T-helper 17 cell (primary cell): ENCODE results near the gene KAZN. TPM values are rescaled to one million over a fixed set of nuclear protein-coding genes. Genes with fewer than 3 reads are reported as not detected.

ENCODE experiments used
- ATAC-seq: fragments of 150-1000 bp; cut with Tn5 transposase; 2 replicates; pipeline ENCODE4 v1.10.0; 2021; ENCODE audit warnings: mild to moderate bottlenecking, moderate library complexity
- DNase-seq, 3 donors: peaks; one replicate each; pipeline versions ENCODE4 v3.0.0 to v3.0.0-alpha.2; 2020 to 2021
- H3K9me3 ChIP-seq: one replicate; pipeline ENCODE4 v1.7.0; 2013; ENCODE audit warnings: low read length, mild to moderate bottlenecking; ENCODE audit not compliant: control insufficient read depth, poor library complexity, severe bottlenecking
- H3K27ac Mint-ChIP-seq: one replicate; pipeline ENCODE4 v1.8.0; 2022; ENCODE audit warnings: mild to moderate bottlenecking, moderate library complexity, mixed read lengths
- H3K27me3 Mint-ChIP-seq: one replicate; pipeline ENCODE4 v1.8.0; 2022; ENCODE audit warnings: mixed read lengths
- H3K36me3 Mint-ChIP-seq: one replicate; pipeline ENCODE4 v1.8.0; 2022; ENCODE audit warnings: low read depth, mixed read lengths
- H3K4me1 Mint-ChIP-seq: one replicate; pipeline ENCODE4 v1.8.0; 2022; ENCODE audit warnings: mild to moderate bottlenecking, mixed read lengths
- H3K4me3 Mint-ChIP-seq: one replicate; pipeline ENCODE4 v1.8.0; 2022; ENCODE audit warnings: mild to moderate bottlenecking, moderate library complexity, mixed read lengths
- total RNA-seq, 4 donors: library from RNA in 2 of 4; stranded (reverse) in 2 of 4; gene quantifications; one replicate each; pipeline ENCODE4 v1.2.3 and lab custom pipeline; 2022 to 2026

Gene KAZN
- total RNA-seq, 2 donors from 2014 or later: 0.10 to 0.62 TPM

DNA sequence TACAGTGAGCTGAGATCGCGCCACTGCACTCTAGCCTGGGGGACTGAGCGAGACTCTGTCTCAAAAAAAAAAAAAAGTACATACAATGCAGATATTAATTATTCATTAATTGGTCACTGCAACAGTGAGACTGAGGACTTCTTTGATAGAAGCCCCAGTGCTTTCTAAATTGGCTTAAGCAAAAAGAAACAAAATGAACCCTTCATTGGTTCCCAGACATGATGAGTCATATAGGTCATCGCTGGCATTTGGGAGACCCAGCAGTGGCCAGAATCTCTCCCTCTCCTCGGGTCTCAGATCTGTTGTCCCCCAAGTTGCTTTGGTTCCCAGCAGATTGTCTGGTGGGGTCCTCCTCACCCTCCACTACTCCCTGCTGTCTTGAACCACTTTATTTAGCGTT lies 144.9 kb downstream of the KAZN start:
- H3K4me1 Mint-ChIP-seq: no peaks in the 10 kb centered on the region
- peaks cover 58% of the 10 kb centered on the region for H3K27me3 Mint-ChIP-seq
- H3K36me3 Mint-ChIP-seq: peaks cover 2% of the 10 kb centered on the region
- H3K27ac Mint-ChIP-seq: no peak overlapping the region
- no peaks in the 10 kb centered on the region for H3K9me3 ChIP-seq
- DNase-seq (no peak), ATAC-seq (no peak)
- no peak overlapping the region for H3K4me3 Mint-ChIP-seq

DNA sequence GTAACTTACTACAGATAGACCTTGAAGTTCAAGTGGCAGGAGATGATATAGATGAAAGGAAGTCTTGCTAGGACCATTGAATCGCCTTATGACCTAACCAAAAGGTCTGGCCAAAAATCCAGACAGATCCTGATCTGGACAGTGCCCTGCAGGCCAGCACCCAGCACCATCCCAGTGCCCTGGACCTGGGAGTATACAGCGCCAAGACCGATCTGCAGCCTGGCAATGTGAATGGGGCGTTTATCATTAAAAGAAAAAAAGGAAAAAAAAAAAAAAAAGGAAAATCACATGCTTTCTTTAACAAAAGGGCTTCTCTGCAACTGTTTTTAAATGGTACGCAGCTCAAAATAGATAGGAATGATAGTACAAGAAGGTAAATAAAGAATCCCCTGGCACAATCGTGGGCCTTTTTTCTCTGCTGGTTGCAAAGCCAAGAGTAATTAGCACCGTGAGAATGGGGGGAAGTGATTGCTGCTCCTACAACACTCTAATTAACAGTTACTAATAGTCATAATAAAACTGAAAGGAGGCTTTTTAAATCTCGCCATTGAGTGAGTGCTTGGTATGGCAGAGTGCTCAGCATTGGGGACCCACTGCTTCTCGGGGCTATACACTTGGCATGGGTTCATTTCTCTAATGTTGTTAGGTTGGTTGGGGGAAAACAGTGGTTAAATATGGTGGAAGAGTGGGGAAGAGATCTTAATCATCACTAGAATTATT lies 146.7 kb downstream of the KAZN start:
- no peaks in the 10 kb centered on the region for H3K4me1 Mint-ChIP-seq
- DNase-seq (no peak), ATAC-seq (no peak)
- peaks cover 47% of the 10 kb centered on the region for H3K27me3 Mint-ChIP-seq
- no peaks in the 10 kb centered on the region for H3K9me3 ChIP-seq
- no peak overlapping the region for H3K27ac Mint-ChIP-seq
- H3K4me3 Mint-ChIP-seq: no peak overlapping the region
- H3K36me3 Mint-ChIP-seq: peaks cover 2% of the 10 kb centered on the region

DNA sequence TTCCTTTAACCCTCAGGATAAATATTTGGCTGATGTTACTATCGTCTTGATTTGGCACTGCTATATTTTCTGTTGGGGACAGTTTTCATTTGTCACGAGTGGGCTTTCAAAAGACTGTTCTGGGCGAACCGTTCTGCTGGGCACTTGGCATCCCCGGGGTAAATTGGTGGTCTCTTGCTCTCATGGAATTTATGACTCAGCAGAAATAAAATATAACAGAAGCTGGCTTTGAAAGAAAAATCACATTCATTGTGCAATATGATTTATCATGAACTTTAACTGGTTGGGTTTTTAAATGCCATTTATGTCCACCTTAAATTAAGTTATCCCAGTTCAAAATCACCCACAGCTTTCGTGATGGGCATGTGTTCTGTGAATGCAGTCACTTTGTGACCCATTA lies 147.3 kb downstream of the KAZN start:
- no peak for DNase-seq
- H3K27me3 Mint-ChIP-seq: peaks cover 41% of the 10 kb centered on the region
- ATAC-seq: no peak
- H3K36me3 Mint-ChIP-seq: peaks cover 2% of the 10 kb centered on the region
- no peak overlapping the region for H3K27ac Mint-ChIP-seq
- H3K4me3 Mint-ChIP-seq: no peak overlapping the region
- H3K9me3 ChIP-seq: no peaks in the 10 kb centered on the region
- H3K4me1 Mint-ChIP-seq: no peaks in the 10 kb centered on the region

DNA sequence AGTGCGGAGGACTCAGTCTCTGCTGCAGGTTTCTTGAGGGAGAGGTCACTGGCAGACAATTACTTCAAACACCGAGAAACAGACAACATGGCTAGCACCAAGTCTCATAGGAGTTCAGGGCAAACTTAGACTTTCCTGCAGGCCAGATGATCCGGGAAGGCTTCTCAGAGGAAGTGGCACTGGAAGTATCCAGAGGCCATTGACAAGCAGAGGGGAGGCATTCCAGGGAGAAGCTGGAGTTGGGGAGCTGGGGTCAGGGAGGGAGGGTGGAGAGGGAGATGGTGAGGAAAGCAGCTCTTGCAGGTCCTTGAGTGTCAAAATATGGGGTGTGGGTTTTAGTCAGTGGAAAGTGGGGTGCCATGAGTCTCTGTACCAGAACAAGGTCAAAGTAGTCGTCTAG lies 147.9 kb downstream of the KAZN start:
- H3K4me1 Mint-ChIP-seq: no peaks in the 10 kb centered on the region
- no peaks in the 10 kb centered on the region for H3K9me3 ChIP-seq
- DNase-seq: no peak
- ATAC-seq: no peak
- H3K27ac Mint-ChIP-seq: no peak overlapping the region
- no peaks in the 10 kb centered on the region for H3K36me3 Mint-ChIP-seq
- H3K27me3 Mint-ChIP-seq: peaks cover 39% of the 10 kb centered on the region
- H3K4me3 Mint-ChIP-seq: no peak overlapping the region

DNA sequence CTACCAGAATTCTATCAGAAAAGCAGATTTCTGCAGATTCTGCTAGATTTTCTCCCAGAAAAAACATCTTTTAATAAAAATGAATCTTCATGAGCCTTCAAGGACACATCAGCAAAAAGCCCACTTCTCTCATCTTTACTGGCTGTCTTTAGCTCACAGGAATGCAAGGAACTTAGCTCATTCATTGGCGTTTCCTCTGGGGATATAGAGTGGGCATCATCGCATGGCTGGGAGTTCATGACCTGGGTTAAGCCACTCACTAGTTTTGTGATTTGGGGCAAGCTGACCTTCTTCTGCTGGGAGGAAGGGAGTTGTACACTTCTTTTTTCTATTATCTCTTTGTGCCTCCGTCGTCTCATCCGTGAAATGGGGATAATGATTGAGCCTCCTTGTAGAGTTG lies 149.7 kb downstream of the KAZN start:
- H3K4me1 Mint-ChIP-seq: no peaks in the 10 kb centered on the region
- H3K9me3 ChIP-seq: no peaks in the 10 kb centered on the region
- no peak overlapping the region for H3K4me3 Mint-ChIP-seq
- H3K36me3 Mint-ChIP-seq: no peaks in the 10 kb centered on the region
- ATAC-seq (no peak), DNase-seq (no peak)
- H3K27ac Mint-ChIP-seq: no peak overlapping the region
- H3K27me3 Mint-ChIP-seq: peaks cover 27% of the 10 kb centered on the region

DNA sequence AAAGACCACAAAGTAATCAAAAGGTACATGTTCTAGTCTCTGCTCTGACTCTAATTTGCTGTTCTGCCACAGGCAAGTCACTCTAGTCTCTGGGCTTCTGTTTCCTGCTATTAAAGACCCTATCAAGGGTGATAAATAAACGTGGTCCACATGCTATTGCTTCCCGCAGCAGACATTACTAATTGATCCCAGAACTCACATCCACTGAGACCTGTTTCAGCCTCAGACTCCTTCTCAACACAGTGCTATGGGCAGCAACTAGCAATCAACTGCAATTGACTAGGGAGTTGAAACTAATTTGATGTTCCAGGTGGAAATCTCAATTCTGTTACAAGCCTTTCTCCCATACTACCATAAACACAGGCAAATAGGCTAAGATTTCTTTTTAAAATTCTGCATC lies 150.5 kb downstream of the KAZN start:
- DNase-seq: no peak
- Mint-ChIP-seq H3K36me3 (no peaks in the 10 kb centered on the region), H3K27ac (no peak overlapping the region), H3K27me3 (peaks cover 24% of the 10 kb centered on the region), H3K4me3 (no peak overlapping the region), H3K4me1 (no peaks in the 10 kb centered on the region)
- H3K9me3 ChIP-seq: no peaks in the 10 kb centered on the region
- no peak for ATAC-seq

DNA sequence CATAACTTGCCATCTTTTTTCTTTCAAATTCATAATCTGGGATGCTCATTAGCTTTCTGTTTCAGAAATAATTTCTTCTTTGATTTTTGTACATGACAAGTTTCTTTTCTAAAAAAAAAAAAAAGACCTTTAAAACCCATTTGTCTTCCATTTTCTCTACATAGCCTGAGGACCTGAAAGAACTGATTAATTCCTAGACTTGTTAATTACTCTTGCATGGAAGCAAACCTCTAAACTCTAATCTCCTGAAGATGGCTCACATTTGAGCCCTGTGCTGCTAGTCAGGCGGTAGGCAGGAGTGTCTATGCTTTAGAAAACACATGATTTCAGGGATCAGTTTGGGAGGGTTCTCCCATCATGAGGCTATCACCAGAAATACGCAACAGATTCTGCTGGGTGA lies 152.0 kb downstream of the KAZN start:
- no peak overlapping the region for H3K27ac Mint-ChIP-seq
- DNase-seq (no peak), ATAC-seq (no peak)
- no peak overlapping the region for H3K4me3 Mint-ChIP-seq
- H3K4me1 Mint-ChIP-seq: no peaks in the 10 kb centered on the region
- no peaks in the 10 kb centered on the region for H3K36me3 Mint-ChIP-seq
- peaks cover 22% of the 10 kb centered on the region for H3K27me3 Mint-ChIP-seq
- no peaks in the 10 kb centered on the region for H3K9me3 ChIP-seq

DNA sequence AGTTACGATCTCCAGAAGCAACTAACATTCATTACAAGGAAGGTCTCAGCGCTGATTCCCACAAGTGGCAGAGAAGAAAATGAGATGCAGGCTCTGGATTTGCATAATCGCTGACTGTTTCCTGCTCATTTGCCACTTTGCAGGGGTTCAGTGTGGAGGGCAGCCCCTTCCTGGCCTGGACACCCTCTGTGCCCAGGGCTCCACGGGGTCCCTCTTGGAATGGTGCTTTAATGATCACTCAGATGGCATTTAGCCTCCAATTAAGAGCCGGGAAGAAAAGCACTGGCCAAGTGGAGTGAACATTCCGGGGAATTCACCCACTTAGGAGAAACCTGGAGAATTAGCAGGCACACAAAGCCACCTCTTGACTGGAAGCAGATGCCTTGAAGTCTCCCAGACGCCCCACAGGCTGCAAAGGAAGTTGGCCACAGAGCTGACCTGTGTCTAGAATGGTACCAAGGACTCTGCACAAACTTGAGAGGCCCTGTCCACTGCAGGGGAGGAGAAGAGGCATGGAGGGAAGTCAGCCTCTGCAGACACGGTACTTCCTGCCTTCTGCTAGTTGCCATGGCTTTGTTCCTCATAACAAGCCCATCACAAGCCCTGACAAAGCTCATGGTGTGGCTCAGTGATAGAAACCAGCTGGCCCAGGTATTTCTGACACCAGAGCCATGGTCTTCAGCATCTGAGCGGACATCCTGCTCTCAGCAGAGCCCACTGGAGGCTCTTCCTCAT lies 157.2 kb downstream of the KAZN start:
- H3K27ac Mint-ChIP-seq: no peak overlapping the region
- H3K4me1 Mint-ChIP-seq: no peaks in the 10 kb centered on the region
- H3K36me3 Mint-ChIP-seq: no peaks in the 10 kb centered on the region
- H3K4me3 Mint-ChIP-seq: no peak overlapping the region
- no peak for ATAC-seq
- no peak for DNase-seq
- no peaks in the 10 kb centered on the region for H3K9me3 ChIP-seq
- peaks cover 39% of the 10 kb centered on the region for H3K27me3 Mint-ChIP-seq

DNA sequence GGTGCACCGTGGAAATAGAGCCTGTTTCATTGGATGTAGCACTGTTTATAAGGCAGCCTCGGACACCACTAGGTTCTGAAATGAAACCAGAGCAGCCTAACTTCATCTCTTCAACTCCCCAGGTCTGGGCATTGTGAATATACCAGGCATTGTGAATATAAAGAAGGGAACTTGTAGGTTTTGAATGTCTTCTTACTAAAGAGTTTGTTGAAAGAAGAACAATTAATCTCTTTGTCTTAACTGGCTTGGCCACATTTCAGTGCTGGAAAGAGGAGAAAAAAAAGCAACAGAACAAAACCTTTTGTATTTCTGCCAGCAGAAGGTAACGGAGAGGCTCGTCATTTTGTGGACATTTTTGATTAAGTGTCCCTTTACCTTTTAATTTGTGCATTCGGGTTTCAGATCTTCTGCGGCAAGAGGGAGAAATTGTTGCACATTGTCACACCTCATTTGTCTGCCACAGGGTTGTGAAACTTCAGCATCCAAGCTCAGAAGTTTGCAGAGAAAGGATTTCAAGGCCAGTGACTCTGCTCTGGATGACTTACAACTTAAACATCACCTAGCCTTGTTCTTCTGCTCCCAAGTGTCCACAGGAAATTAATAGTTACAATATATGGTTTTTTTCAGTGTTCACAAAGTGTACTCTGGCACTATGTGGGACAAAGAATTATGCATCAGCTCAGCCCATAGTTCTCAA lies 158.3 kb downstream of the KAZN start:
- no peak overlapping the region for H3K4me3 Mint-ChIP-seq
- no peak overlapping the region for H3K27ac Mint-ChIP-seq
- no peaks in the 10 kb centered on the region for H3K9me3 ChIP-seq
- H3K4me1 Mint-ChIP-seq: no peaks in the 10 kb centered on the region
- peaks cover 42% of the 10 kb centered on the region for H3K27me3 Mint-ChIP-seq
- ATAC-seq (no peak), DNase-seq (no peak)
- H3K36me3 Mint-ChIP-seq: no peaks in the 10 kb centered on the region

DNA sequence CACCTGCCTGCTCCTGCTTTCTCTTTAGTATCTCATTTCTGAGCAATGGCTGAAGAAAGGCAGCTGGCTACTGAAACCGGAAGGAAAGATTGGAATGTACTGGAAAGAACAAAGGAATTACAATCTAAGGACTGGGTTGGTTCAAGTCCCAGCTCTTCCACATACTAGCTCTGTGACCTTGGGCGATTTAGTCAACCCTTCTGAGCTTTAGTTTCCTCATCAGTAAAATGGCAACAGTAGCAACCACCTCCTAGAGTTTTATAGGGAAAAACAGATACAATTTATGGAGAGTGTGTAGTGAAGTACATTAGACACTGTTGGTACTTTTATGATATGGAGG lies 158.8 kb downstream of the KAZN start:
- Mint-ChIP-seq H3K4me3 (no peak overlapping the region), H3K4me1 (no peaks in the 10 kb centered on the region)
- ATAC-seq: no peak

DNA sequence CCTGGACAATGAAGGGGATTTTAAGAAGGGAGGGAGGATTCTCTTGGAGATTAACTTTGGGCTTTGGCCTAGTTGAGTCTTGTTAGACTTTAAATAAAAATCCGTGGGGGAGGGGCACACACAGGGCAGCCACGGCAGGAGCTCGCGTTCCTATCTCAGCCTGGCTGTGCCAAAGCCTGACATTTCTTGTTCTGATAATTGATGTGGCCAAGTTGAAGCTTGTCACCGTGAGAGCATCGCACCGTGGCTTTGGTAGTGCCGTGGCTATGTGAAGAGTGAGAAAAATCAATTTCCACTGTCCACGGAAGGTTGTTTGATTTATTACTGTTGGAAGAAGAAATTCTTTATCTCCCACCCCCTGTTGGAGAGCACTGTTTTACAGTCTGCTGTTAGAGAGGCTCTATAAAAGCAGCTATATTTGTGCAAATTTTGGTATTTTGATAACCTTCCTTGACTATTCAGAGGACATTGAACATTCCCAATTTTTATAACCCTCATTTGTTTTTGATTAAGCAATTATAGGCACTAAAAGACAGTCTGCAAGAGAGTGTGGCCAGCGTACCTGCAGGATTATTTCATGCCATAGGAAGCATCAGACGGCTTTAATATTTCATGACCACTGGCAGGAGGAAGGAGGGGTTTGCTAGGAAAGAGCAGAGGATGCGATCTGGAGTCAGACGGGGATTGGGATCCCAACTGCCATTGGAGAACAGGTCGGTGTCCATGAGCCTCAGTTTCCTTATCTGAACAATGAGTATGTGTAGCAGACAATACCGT lies 160.7 kb downstream of the KAZN start:
- DNase-seq (no peak), ATAC-seq (no peak)
- Mint-ChIP-seq H3K27ac (no peak overlapping the region), H3K27me3 (peaks cover 45% of the 10 kb centered on the region), H3K4me3 (no peak overlapping the region), H3K36me3 (no peaks in the 10 kb centered on the region), H3K4me1 (no peaks in the 10 kb centered on the region)
- no peaks in the 10 kb centered on the region for H3K9me3 ChIP-seq

More for the DNA sequence above, 158.8 kb downstream of the KAZN start:
- no peaks in the 10 kb centered on the region for H3K36me3 Mint-ChIP-seq
- no peak overlapping the region for H3K27ac Mint-ChIP-seq
- DNase-seq: no peak
- H3K9me3 ChIP-seq: no peaks in the 10 kb centered on the region
- peaks cover 47% of the 10 kb centered on the region for H3K27me3 Mint-ChIP-seq

DNA sequence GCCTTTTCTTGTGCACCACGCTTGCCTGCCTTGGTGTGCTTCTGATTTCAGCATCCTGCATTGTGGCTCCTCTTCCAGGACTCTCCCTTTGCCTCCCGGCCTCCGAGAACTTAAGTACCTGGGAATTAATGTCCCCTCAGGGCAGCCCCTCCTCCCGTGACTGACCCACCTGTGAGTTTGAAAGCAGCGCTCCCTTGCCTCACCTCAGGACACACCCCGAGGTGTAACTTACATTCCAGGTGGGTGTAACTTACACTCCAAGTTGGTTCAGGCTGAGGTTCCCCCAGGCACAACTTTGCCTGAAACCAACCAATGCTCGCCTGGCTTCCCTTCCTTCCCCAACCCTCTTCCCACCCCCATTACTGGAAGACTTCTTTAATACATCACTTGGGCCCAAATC lies 161.4 kb downstream of the KAZN start:
- DNase-seq (no peak), ATAC-seq (no peak)
- Mint-ChIP-seq H3K4me1 (no peaks in the 10 kb centered on the region), H3K27ac (no peak overlapping the region), H3K27me3 (peaks cover 41% of the 10 kb centered on the region), H3K36me3 (no peaks in the 10 kb centered on the region), H3K4me3 (no peak overlapping the region)
- H3K9me3 ChIP-seq: no peaks in the 10 kb centered on the region

DNA sequence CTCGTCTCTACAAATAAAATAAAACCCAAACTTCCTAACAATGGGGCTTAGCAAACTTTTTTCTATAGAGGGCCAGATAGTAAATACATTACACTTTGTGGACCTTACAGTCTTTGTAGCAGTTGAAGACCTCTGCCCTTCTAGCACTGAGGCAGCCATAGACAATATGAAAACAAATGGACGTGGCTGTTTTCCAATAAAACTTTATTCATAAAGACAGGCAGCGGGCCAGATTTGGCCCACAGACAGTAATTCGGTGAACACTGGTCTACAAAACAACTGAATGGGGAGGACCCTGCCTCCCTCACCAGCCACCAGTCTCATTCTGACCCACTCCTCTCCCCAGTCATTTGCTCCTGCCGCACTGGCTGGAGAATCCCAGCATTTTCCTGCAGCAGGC lies 162.3 kb downstream of the KAZN start:
- peaks cover 44% of the 10 kb centered on the region for H3K27me3 Mint-ChIP-seq
- ATAC-seq: no peak
- no peaks in the 10 kb centered on the region for H3K36me3 Mint-ChIP-seq
- no peak overlapping the region for H3K27ac Mint-ChIP-seq
- H3K4me3 Mint-ChIP-seq: no peak overlapping the region
- no peak for DNase-seq
- H3K9me3 ChIP-seq: no peaks in the 10 kb centered on the region
- no peaks in the 10 kb centered on the region for H3K4me1 Mint-ChIP-seq
